ENCODE data around the gene KCNMA1.

- no peak for TF ChIP-seq CTCF (conservative IDR thresholded peaks at IDR 0.05)
- no peak for TF ChIP-seq EZH2 (IDR thresholded peaks at IDR 0.05; ENCODE audit: low read depth)
These were observed 131.9 kb downstream of the KCNMA1 start for GRCh38 chr10:77505431-77506334.

All from PC-9 (cell line).